Raji (cell line): ENCODE results near the gene SLC38A1.

ENCODE experiments used
- POLR2A ChIP-seq: IDR thresholded peaks from 2 replicates; pipeline ENCODE4 v1.6.1; 2011; ENCODE audit warnings: low read depth, low read length, control low read depth; ENCODE audit not compliant: insufficient read depth

SLC38A1 gene

GRCh38 chr12:46266869-46267574 is 1.8 kb downstream of the SLC38A1 start:
- no peak; the same call in 1 of the 2 replicates for TF ChIP-seq POLR2A

DNA sequence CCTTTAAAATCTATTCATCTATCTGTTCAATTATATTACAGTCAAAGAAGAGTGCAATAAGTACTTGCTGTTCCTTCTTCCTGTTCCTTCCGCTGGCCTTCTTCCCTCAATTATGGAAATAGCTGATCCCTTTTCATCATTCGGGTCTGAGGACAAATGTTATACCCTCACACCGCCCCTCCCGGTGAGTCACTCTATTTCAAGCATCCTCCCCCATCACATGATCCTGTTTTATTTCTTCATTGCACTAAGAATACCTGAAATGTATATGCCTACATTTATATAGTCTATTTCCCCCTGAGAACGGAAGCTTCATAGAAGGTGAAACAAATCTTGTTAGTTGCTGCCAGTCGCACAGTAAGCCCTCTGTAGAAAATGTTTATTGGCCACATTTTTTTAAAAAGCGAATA is 2.5 kb downstream of the SLC38A1 start:
- TF ChIP-seq POLR2A: no peak

DNA sequence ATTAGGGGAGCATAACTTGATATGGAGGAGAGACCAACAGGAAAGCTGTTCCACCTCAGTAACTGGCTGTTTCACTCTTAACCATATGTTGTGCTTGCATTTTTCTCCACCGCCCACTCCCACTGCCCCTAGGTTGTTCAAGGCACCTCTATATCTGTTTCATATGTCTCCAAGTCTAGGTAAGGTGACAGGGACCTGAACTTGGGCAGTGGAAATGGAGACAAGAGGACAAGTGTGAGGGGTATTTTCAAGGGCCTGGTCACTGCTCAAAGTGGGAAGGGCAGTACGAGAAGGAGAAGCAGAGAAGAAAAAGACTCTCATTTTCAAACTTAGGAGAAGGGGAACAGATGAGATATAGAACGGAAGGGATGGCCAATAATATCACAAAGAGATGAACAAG is 3.1 kb downstream of the SLC38A1 start:
- TF ChIP-seq POLR2A: no peak

DNA sequence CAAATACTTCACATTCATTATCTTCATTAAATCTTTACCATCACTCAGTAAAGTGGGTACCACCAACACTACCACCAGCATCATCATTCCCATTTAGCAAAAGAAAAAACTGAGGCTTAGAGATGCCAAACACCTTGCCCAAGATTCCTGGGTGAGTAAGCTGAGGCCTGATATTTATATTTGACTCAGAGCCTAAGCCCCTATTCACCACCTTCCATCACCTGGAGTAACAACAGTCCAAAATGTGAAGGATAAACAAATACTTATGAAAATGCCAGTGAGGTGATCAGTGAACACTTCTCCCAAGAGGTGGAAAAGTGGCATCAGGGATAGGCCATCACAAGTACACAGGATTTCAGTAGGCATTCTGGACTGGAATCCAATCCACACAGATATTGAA is 3.7 kb downstream of the SLC38A1 start:
- TF ChIP-seq POLR2A: no peak

- TF ChIP-seq POLR2A: no peak
These were observed 4.8 kb downstream of the SLC38A1 start for GRCh38 chr12:46264057-46264456.

DNA sequence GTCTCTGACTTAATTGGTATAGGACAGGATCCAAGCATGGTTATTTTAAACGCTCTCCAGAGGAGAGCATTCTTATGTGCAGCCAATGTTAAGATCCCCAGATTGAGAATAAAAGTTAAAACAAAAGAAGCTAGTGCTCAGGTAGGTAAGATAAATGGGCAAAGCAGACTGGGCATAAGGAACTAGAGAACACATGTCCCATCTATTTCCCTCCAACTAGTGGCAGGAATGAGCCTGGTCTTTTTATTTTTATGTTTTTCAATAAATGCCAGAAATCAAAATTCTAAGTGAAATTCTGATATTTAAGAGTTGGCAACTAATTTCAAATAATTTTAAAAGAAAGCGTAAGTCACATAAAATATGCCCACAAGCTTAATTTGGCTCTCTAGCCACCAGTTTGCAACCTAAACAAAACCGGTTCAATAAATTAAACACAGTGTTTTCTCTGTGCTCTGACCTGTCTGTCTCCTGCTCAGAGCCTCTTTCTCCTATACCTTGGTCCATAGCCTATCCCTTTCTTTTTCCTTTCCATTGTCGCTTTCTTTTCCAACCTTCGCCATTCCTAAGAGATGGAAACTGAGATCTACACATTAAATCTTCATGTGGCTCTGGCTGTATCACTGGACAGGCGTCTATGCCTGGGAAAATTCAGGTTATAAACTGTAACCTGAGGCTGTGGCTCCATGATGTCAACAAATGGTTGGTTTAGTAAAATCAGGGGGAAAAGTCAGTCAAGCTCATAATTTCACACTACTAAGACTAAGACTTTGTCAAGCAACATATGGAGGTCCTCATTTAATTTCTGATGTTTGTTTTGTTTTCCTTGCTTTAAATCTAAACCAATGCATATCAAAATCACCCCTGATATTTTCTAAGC is 5.5 kb downstream of the SLC38A1 start:
- no peak for TF ChIP-seq POLR2A

- TF ChIP-seq POLR2A: no peak
These were observed 7.2 kb downstream of the SLC38A1 start for GRCh38 chr12:46261646-46262045.

DNA sequence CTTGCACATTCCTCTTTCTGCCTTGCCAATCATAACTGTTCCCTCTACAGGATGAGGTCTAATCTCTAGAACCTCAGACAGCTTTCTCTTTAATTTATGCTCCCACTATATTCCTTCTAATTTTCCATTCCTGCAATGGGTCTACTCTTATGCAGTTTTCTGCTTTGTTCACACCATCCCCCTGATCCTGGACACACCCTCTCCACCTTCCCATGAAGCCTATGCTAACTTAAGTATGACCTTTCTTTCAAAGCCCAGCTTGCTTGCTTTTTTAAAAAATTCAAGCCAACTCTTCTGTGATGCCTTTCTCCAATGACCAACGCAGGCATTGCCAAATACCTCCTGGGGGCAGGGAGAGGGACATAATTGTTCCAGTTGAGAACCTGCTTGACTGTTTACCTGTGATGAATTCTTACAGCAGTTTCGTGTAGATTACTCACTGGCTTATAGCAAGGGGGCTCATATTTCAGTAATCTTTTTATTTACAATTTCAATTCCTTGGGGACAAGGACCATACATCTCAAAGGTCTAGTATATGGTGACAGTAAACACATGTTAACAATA is 7.8 kb downstream of the SLC38A1 start:
- TF ChIP-seq POLR2A: no peak

DNA sequence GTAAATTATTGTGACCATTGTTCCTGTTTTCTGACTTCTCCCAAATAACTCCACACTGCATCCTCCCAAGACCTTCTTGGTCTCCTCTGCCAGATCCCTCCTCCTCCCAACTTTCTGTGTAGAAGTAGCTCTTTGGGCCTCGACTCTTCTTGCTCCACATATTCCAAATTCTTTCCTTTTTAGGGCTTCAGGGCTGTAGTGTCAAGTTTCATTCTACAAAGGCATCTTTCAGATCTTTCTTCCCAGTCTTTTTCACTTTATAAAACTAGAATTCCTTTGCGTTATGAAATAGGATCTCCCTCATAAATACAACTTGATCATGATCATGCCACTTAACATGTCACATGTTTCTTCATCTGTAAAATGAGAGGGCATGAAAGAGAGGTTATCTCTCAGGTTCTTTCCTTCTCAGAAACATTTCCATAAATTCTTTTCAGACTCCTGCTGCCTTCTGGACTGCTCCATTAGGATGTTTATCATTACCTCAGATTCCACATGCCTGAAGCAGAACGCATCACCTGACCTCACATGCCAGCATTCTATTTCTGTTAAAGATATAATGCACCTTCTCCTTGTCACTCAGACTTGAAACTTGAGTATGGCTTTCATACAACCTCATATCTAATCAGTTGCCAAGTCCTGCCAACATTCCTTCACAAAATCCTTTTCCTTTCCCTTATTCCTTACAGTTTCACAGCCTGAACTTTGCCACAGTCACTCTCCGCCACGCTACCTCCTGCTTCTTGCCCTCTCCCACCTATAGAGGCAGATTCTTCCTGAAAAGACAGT is 8.5 kb downstream of the SLC38A1 start:
- TF ChIP-seq POLR2A: no peak

- TF ChIP-seq POLR2A: no peak
These were observed 9.1 kb downstream of the SLC38A1 start for GRCh38 chr12:46259713-46260112.

DNA sequence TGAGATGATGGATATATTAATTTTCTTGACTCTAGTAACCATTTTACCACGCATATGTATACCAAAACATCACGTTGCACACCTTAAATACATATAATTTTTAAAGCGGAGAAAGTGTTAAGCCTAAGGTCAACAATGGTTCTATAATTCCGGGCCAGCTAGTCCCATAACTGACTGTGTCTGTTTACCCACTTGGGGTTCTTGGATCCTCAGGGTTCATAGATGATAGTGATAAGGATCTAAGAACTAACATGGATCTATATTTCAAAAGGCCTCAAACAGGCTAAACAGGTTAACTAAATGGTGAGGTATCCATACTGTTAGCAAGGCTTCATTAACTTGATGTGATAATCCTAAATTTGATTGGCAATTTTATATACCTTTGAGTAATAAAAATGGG is 9.8 kb downstream of the SLC38A1 start:
- TF ChIP-seq POLR2A: no peak

DNA sequence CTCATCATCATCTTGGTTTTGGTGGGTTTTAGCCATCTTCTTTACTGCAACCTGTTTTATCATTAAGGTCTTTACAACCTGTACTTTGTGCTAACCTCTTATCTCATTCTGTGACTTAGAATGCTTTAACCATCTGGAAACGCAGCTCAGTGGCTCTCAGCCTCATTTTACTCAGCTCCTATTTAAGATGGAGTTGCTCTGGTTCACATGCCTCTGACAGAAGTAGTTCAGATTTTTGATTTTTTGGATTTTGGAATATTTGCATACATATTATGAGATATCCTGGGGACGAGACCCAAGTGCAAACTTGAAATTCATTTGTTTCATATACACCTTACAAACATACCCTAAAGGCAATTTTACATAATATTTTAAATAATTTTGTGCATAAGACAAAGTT is 10.7 kb downstream of the SLC38A1 start:
- TF ChIP-seq POLR2A: no peak

DNA sequence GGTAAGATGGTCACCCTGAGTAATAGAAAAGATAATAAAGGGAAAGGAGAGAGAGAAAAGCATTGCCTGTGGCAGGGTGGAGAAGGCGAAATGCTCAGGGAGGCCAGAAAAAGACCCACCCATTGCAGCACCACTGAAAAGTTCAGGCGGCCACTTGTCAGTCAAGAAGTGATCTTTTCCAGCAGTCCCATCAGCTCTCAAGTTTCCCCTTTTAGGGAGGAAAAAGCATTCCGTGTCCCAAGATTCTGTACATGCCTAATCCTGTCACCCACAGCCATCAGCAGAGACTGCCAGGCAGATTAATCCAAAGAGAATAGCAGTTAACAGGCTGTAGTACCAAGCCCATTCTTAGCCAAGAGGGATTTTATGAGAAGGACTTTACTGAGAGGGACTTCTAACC is 11.9 kb downstream of the SLC38A1 start:
- no peak for TF ChIP-seq POLR2A

DNA sequence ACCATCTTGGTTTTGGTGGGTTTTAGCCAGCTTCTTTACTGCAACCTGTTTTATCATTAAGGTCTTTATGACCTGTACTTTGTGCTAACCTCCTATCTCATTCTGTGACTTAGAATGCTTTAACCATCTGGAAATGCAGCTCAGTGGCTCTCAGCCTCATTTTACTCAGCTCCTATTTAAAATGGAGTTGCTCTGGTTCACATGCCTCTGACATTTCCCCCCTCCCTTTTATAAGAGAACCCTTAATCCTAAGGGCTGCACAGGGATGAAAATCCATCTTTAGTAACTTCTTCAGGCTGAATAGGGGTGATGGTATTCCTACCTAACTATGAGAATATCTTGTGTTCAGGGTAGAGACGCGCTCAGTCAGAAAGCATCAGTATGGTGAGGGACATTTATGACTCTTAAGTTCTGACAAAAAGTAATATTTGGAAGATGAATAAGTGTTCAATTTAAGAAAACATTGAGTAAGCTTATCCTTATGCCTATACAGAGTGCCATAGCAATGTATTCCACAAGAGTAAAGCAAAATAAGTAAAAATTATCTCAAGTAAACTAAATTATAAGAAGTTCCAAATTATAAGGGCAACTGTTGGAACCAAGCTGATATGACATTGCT is 15.2 kb downstream of the SLC38A1 start:
- no peak for TF ChIP-seq POLR2A

DNA sequence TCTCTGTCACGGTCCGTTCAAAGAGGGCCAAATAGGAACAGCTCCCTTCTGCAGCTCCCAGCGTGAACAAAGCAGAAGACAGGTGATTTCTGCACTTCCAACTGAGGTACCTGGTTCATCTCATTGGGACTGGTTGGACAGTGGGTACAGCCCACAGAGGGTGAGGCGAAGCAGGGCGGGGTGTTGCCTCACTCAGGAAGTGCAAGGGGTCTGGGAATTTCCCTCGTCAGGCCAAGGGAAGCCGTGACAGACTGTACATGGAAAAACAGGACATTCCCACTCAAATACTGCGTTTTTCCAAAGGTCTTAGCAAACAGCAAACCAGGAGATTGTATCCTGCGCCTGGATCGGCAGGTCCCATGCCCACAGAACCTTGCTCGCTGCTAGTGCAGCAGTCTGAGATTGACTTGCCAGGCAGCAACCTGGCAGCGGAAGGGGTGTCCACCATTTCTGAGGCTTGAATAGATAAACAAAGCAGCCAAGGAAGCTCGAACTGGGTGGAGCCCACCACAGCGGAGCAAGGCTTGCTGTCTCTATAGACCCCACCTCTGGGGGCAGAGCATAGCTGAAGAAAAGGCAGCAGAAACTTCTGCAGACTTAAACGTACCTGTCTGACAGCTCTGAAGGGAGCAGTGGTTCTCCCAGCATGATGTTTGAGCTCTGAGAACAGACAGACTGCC is 22.7 kb downstream of the SLC38A1 start:
- no peak for TF ChIP-seq POLR2A

DNA sequence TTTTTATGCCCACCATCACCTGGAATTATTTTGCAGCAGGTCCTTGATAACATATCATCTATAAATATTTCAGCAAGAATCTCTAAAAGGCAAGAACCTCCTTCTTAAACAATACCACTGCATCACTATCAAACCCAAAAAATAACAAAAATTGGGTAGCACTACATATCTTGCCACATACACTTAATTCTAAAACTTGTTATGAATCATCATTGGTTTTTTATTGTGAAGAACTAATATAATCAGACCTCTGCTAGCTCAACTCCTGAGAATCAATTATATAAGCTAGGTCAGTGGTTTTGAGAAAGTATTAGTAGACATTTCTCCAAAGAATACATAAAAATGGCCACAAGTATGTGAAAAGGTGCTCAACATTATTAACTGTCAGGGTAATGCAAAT is 23.8 kb downstream of the SLC38A1 start:
- no peak for TF ChIP-seq POLR2A
